Gastroesophageal sphincter (tissue), 4 donors: ENCODE measurements around the gene TRRAP. TPM values are rescaled to one million over a fixed set of nuclear protein-coding genes. Genes with fewer than 3 reads are reported as not detected.

ENCODE experiments used
- ATAC-seq: fragments of 150-250 bp; one replicate; pipeline ENCODE4 v1.9.1; 2016; ENCODE audit warnings: mild to moderate bottlenecking, moderate library complexity
- H3K27ac ChIP-seq, 4 donors: fragments of 200-600 bp; sonication (generic) in 3 of 4; 1 replicate in 3 of 4; 2 replicates in 1 of 4; pipeline ENCODE4 v1.5.1; 2016 to 2019
- H3K27me3 ChIP-seq: fragments of 200-600 bp; sonication (generic); one replicate; pipeline ENCODE4 v1.5.1; 2019
- H3K36me3 ChIP-seq, 2 donors: fragments of 200-600 bp; sonication (generic); one replicate each; pipeline ENCODE4 v1.5.1; 2019; ENCODE audit warnings: control low read depth in 1 of 2
- H3K4me1 ChIP-seq, 3 donors: fragments of 200-600 bp; sonication (generic); 1 replicate in 2 of 3; 2 replicates in 1 of 3; pipeline ENCODE4 v1.5.1; 2016 to 2019; ENCODE audit warnings: control low read depth in 2 of 3
- H3K4me3 ChIP-seq, 2 donors: fragments of 200-600 bp; sonication (generic); one replicate each; pipeline ENCODE4 v1.5.1; 2019; ENCODE audit warnings: mild to moderate bottlenecking in 1 of 2, moderate library complexity in 1 of 2
- H3K9me3 ChIP-seq, 3 donors: fragments of 200-600 bp; sonication (generic); one replicate each; pipeline ENCODE4 v1.5.1; 2017 to 2019; ENCODE audit warnings: control low read depth in 2 of 3
- EP300 ChIP-seq: sonication (generic); formaldehyde crosslinking; IDR thresholded peaks from one replicate; pipeline ENCODE4 v1.6.1; 2017; ENCODE audit warnings: antibody characterized with exemption, mild to moderate bottlenecking
- POLR2A ChIP-seq, 2 donors: fragments of 450-650 bp; IDR thresholded peaks; one replicate each; pipeline ENCODE4 v1.6.1; 2017; ENCODE audit warnings: antibody characterized with exemption in 2 of 2, mild to moderate bottlenecking in 2 of 2, moderate library complexity in 1 of 2
- POLR2AphosphoS5 ChIP-seq: sonication (generic); formaldehyde crosslinking; IDR thresholded peaks from one replicate; pipeline ENCODE4 v1.6.1; 2017; ENCODE audit warnings: antibody characterized with exemption
- WGBS, 2 donors: methylation state at CpG; one replicate each; pipeline ENCODE4 v1.1.5; 2018; ENCODE audit warnings: low coverage in 1 of 2; 5-methylcytosine and 5-hydroxymethylcytosine counted together
- total RNA-seq, 4 donors: library from RNA; depleted of rRNA; stranded (reverse); fragments of >200 nt; gene quantifications; one replicate each; pipeline ENCODE4 v1.1.0, GENCODE V29; 2016
- TF ChIP-seq, protein P1 (sequence below), 4 experiments: fragments of 200-600 bp in 2 of 4; fragments of 450-650 bp in 2 of 4; sonication (generic) in 1 of 4; IDR thresholded peaks; one replicate each; pipeline ENCODE4 v1.5.1; 2017 to 2019; ENCODE audit warnings: antibody characterized with exemption in 4 of 4, mild to moderate bottlenecking in 2 of 4, moderate library complexity in 2 of 4

The TRRAP gene
- total RNA-seq, 4 donors from 2014 or later, result 19.1 to 34.8 (median 28.4) TPM

DNA sequence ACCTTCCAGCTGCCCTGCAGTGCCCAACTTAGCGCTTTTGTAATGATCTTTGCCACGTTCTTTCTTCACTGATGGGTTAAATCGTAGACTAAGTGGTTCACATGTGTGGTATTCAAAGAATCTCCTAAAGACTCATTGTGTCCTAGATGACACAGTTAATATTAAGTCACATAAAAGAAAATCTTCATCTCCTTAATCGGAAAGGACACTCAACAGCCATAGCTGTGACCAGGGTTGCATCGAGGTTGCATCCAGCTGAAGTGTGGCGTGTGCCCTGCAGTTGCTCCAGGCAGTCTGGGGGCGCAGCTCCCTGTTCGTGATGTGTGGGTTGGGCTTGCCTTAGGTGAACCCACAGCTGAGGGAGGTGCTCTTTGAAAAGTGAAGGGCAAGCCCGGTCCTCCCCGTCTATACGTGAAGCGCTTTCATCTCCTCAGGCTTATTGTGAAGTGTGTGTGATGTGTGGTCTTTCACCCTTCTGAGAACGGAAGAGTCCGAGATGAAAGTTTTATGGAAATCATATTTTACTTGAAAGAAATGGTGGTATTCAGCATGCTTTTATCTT is 122.7 kb downstream of the TRRAP start:
- 93 to 100% methylated on average over 7 to 14 of the region's 14 CpGs for WGBS, 2 donors

DNA sequence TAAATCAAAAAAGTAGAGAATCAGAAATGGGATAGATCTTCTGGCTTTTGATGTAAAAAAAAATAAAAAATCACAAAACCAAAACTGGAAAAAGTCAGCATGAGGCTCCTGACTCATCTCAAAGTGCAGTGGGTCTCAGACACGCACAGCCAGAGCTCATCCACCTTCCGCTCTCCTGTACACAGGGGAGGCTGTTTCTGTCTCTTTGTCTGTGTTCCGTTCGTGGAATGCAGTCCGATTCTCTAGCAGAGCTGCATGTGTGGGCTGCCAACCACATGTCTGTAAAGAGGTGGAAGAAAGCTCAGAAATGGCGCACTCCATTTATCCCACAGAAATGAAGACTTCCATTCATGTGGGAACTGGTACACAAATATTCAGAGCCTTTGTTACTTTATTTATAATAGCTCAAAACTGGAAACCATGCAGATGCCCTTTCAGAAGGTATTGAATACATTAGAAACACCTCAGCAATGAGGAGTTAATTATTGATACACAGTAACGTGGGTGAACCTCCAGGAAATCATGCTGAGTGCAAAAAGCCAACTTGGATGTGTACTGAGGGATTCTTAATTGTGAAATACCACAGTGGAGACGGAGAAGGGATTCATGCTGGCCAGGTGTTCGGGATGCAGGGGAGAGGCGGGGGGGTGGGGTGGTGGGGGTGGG is 123.3 kb downstream of the TRRAP start:
- Histone ChIP-seq H3K4me3 (no peak overlapping the region), H3K27ac (no peak overlapping the region), H3K36me3 (peaks cover 0 to 89% of the 10 kb centered on the region in 2 donors), H3K4me1 (peaks cover 0 to 12% (median 0%) of the 10 kb centered on the region in 3 donors), H3K9me3 (no peaks in the 10 kb centered on the region), H3K27me3 (no peaks in the 10 kb centered on the region)
- WGBS, 2 donors, result 81 to 88% methylated on average over 7 to 10 of the region's 10 CpGs
- no peak for ATAC-seq
- no peak for TF ChIP-seq POLR2AphosphoS5
- TF ChIP-seq, protein P1, sequence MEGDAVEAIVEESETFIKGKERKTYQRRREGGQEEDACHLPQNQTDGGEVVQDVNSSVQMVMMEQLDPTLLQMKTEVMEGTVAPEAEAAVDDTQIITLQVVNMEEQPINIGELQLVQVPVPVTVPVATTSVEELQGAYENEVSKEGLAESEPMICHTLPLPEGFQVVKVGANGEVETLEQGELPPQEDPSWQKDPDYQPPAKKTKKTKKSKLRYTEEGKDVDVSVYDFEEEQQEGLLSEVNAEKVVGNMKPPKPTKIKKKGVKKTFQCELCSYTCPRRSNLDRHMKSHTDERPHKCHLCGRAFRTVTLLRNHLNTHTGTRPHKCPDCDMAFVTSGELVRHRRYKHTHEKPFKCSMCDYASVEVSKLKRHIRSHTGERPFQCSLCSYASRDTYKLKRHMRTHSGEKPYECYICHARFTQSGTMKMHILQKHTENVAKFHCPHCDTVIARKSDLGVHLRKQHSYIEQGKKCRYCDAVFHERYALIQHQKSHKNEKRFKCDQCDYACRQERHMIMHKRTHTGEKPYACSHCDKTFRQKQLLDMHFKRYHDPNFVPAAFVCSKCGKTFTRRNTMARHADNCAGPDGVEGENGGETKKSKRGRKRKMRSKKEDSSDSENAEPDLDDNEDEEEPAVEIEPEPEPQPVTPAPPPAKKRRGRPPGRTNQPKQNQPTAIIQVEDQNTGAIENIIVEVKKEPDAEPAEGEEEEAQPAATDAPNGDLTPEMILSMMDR (IDR thresholded peaks at IDR 0.05), result no peak

More for the DNA sequence above, 122.7 kb downstream of the TRRAP start:
- Histone ChIP-seq H3K27me3 (no peaks in the 10 kb centered on the region), H3K9me3 (no peaks in the 10 kb centered on the region), H3K27ac (no peak overlapping the region), H3K36me3 (peaks cover 0 to 89% of the 10 kb centered on the region in 2 donors), H3K4me3 (no peak overlapping the region), H3K4me1 (peaks cover 0 to 12% (median 0%) of the 10 kb centered on the region in 3 donors)
- no peak for TF ChIP-seq POLR2A (IDR thresholded peaks at IDR 0.05)
- TF ChIP-seq, protein P1 (IDR thresholded peaks at IDR 0.05), result no peak
- TF ChIP-seq EP300, result no peak
- no peak for TF ChIP-seq POLR2AphosphoS5
- ATAC-seq, result no peak

GRCh38 chr7:99002148-99002826 is 124.0 kb downstream of the TRRAP start:
- Histone ChIP-seq H3K9me3 (no peaks in the 10 kb centered on the region), H3K27ac (no peak overlapping the region), H3K27me3 (no peaks in the 10 kb centered on the region), H3K36me3 (peaks cover 0 to 91% of the 10 kb centered on the region in 2 donors), H3K4me1 (peaks cover 0 to 12% (median 0%) of the 10 kb centered on the region in 3 donors), H3K4me3 (no peak overlapping the region)
- no peak for ATAC-seq
- WGBS, 2 donors, result 86 to 92% methylated on average over 9 of the region's 12 CpGs
- TF ChIP-seq EP300 (no peak), POLR2AphosphoS5 (no peak), POLR2A (IDR thresholded peaks at IDR 0.05) (no peak)
- TF ChIP-seq, protein P1 (IDR thresholded peaks at IDR 0.05), result no peak

DNA sequence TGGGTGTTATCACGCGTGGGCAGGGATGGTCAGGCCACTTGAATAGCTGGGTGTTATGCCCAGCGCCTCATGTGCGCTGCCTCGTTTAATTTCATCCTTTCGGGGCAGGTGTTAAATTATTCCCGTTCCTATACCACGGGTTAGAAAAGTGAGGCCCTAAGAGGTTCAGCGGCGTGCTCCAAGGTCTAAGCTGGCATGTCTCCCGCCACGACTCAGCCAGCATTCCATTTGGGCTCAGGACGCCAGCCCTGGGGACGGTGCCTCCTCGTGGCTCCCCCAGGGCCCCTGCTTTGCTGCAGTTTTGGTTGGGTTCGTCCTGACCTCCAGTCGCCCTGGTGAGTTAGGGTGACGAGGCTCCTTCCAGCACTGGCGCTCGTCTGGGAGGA is 124.5 kb downstream of the TRRAP start:
- Histone ChIP-seq H3K27me3 (no peaks in the 10 kb centered on the region), H3K36me3 (peaks cover 0 to 96% of the 10 kb centered on the region in 2 donors), H3K9me3 (no peaks in the 10 kb centered on the region), H3K4me1 (peaks cover 0 to 10% (median 0%) of the 10 kb centered on the region in 3 donors), H3K27ac (no peak overlapping the region), H3K4me3 (no peak overlapping the region)
- ATAC-seq, result no peak
- TF ChIP-seq EP300 (no peak), POLR2A (IDR thresholded peaks at IDR 0.05) (no peak), POLR2AphosphoS5 (no peak)
- TF ChIP-seq, protein P1 (IDR thresholded peaks at IDR 0.05), result no peak
- 90 to 95% methylated on average over 6 to 10 of the region's 20 CpGs for WGBS, 2 donors
